AML-193 (cell line): ENCODE results near the gene GNAO1.

Experiments
- DNase-seq, 2 experiments: peaks; one replicate each; lab custom pipeline; 2025; lab: John Stamatoyannopoulos, UW

The GNAO1 gene

DNA sequence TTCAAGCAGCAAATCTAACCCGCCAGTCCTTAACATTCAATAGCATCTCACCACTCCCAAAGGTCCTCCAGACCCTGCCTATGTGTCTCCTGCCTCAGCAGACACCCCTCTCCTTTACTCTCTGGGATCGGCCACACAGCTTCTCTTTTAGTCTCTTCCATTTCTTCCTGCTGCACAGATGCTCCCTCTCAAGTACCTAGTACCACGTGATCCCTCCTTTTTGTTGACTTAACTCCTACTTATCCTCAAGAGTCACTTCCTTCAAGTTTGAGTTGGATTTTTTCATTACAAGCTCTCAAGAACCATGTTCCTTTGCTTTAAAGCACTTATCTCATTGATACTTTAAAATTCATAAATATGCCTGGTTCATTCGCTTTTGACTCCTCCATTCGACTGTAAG is 209.2 kb downstream of the GNAO1 start:
- DNase-seq, result no peak

DNA sequence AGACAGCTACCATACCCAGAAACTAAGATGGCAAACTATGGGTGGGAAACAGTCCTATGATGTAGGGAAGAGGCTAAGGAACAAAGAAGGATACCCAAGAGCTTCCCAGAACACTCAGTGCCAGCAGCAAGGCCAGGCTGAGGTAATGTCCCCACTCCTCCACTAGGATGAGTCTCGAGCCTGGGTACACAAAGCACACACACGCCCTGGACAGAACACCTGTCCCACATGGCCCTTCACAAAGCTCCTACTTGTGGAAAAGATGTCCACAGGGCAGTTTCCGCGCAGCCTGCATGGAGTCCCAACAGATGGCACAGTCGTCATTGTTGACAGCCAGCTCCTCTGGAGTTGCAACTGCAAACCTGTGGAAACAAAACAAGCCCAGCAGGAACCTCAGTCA is 210.2 kb downstream of the GNAO1 start:
- DNase-seq, result peak; percentile 5 to 19

DNA sequence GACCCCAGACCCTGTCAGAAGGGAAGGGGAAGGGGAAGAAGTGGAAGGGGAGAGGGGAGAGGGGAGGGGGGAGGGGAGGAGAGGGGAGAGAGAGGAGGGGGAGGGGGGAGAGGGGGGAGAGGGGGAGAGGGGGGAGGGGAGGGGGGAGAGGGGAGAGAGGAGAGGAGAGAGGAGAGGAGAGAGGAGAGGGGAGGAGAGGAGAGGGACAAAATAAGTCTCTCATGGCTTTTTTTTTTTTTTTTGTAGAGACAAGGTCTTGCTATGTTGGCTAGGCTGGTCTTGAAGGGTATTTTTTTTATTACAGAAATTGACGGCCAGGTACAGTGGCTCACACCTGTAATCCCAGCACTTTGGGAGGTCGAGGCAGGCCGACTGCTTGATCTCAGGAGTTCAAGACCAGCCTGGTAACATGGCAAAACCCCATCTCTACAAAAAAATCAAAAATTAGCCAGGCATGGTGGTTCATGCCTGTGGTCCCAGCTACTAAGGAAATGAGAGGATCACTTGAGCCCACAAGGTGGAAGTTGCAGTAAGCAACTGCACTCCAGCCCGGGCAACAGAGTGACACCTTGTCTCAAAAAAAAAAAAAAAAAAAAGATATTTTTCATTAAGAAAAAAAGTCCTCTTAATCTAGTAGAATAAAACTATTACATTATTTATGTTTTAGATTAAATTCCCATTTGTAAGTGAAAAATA is 214.8 kb downstream of the GNAO1 start:
- DNase-seq, result no peak
